GM12878 (cell line): ENCODE measurements around the gene C1orf210. TPM values are rescaled to one million over a fixed set of nuclear protein-coding genes. Genes with fewer than 3 reads are reported as not detected.

Source experiments
- ATAC-seq: fragments of 200-7000 bp; cut with Tn5 transposase; 3 replicates; pipeline ENCODE4 v1.9.1; 2020; ENCODE audit warnings: mild to moderate bottlenecking, moderate library complexity
- BruUV-seq: library from RNA; stranded (reverse); fragments of 400-500 nt; replicated peaks from 2 replicates; lab custom pipeline; 2021; lab: Mats Ljungman, UMichigan
- CTCF ChIA-PET: fragments of 300-600 bp; sonication (Branson Sonifier 250); formaldehyde crosslinking; extraction: SDS; loops from one replicate; lab custom pipeline; 2021; ENCODE audit warnings: inconsistent platforms; lab: Yijun Ruan, JAX
- POLR2A ChIA-PET: fragments of 350-600 bp; formaldehyde crosslinking; extraction: SDS; loops from one replicate; lab custom pipeline; 2021; ENCODE audit warnings: inconsistent platforms; lab: Charles Lee
- RAD21 ChIA-PET: fragments of 300-600 bp; sonication (Branson Sonifier 250); formaldehyde crosslinking; loops from one replicate; lab custom pipeline; 2023; ENCODE audit warnings: antibody characterized with exemption; ENCODE audit not compliant: unreplicated experiment; lab: Charles Lee
- SMC1A ChIA-PET: fragments of 300-600 bp; sonication (Branson Sonifier 250); formaldehyde crosslinking; loops from one replicate; lab custom pipeline; 2023; ENCODE audit not compliant: unreplicated experiment, uncharacterized antibody; lab: Charles Lee
- DNase-seq: peaks from one replicate; pipeline ENCODE4 v3.0.0-alpha.2; 2011; ENCODE audit warnings: low read depth, low spot score
- FAIRE-seq: peaks from 3 replicates; lab custom pipeline; 2011; peaks lifted over from hg19 to GRCh38; lab: Jason Lieb, UNC
- H2AFZ ChIP-seq: 2 replicates; pipeline ENCODE4 v1.6.0; 2011; ENCODE audit warnings: low read depth, low read length, control low read depth; ENCODE audit not compliant: control insufficient read depth
- H3K27ac ChIP-seq: 2 replicates; pipeline ENCODE4 v1.5.1; 2011; ENCODE audit warnings: control low read depth; ENCODE audit not compliant: control insufficient read depth, insufficient read depth
- H3K27me3 ChIP-seq, 2 experiments: replicated peaks in 1 of 2; 2 replicates each; pipeline versions ENCODE4 v1.6.0 to v1.6.1; 2011; ENCODE audit warnings: low read length in 1 of 2; ENCODE audit not compliant: control insufficient read depth in 2 of 2, insufficient read depth in 2 of 2
- H3K36me3 ChIP-seq, 2 experiments: 2 replicates each; pipeline ENCODE4 v1.5.1; 2011; ENCODE audit warnings: low read length in 1 of 2; ENCODE audit not compliant: control insufficient read depth in 2 of 2, insufficient read depth in 2 of 2
- H3K4me1 ChIP-seq: 2 replicates; pipeline ENCODE4 v1.6.1; 2011; ENCODE audit warnings: mild to moderate bottlenecking, low read length, moderate library complexity, mixed read lengths; ENCODE audit not compliant: control insufficient read depth, insufficient read depth
- H3K4me2 ChIP-seq: 2 replicates; pipeline ENCODE4 v1.6.0; 2011; ENCODE audit warnings: control low read depth; ENCODE audit not compliant: control insufficient read depth, insufficient read depth
- H3K4me3 ChIP-seq: fragments of 200-600 bp; sonication (generic); 2 replicates; pipeline ENCODE4 v1.5.1; 2016
- H3K79me2 ChIP-seq: 2 replicates; pipeline ENCODE4 v1.6.0; 2011; ENCODE audit warnings: low read length; ENCODE audit not compliant: control insufficient read depth, insufficient read depth
- H3K9ac ChIP-seq: 2 replicates; pipeline ENCODE4 v1.8.0; 2011; ENCODE audit warnings: low read length, control low read depth, mixed read lengths; ENCODE audit not compliant: control insufficient read depth, insufficient read depth
- H3K9me3 ChIP-seq: replicated peaks from 3 replicates; pipeline ENCODE4 v1.5.1; 2011; ENCODE audit warnings: mild to moderate bottlenecking, low read length; ENCODE audit not compliant: control insufficient read depth, insufficient read depth
- H4K20me1 ChIP-seq: 2 replicates; pipeline ENCODE4 v1.6.0; 2011; ENCODE audit not compliant: control insufficient read depth, insufficient read depth
- CBFB ChIP-seq: IDR thresholded peaks from 2 replicates; pipeline ENCODE4 v1.6.1; 2016; ENCODE audit warnings: antibody characterized with exemption, low read depth
- CEBPB ChIP-seq, 2 experiments: fragments of 150-350 bp in 1 of 2; IDR thresholded peaks; 2 replicates each; pipeline ENCODE4 v1.6.1; 2012 to 2014; ENCODE audit warnings: low read depth in 2 of 2, low read length in 2 of 2, borderline replicate concordance in 1 of 2, inconsistent platforms in 1 of 2
- CHD1 ChIP-seq: IDR thresholded peaks from 2 replicates; pipeline ENCODE4 v1.6.1; 2012; ENCODE audit warnings: low read depth, low read length, improper control_type of control experiment
- DPF2 ChIP-seq: fragments of 450-650 bp; IDR thresholded peaks from 2 replicates; pipeline ENCODE4 v1.6.1; 2017; ENCODE audit warnings: mild to moderate bottlenecking
- EED ChIP-seq: sonication (generic); IDR thresholded peaks from 2 replicates; pipeline ENCODE4 v1.6.1; 2016; ENCODE audit warnings: antibody characterized with exemption, low read depth
- FOXK2 ChIP-seq: fragments of 450-650 bp; IDR thresholded peaks from 2 replicates; pipeline ENCODE4 v1.6.1; 2017; ENCODE audit warnings: mild to moderate bottlenecking, moderate library complexity
- HDGF ChIP-seq: fragments of 450-650 bp; IDR thresholded peaks from 2 replicates; pipeline ENCODE4 v1.6.1; 2016; ENCODE audit warnings: antibody characterized with exemption
- KLF5 ChIP-seq: fragments of 450-650 bp; IDR thresholded peaks from 2 replicates; pipeline ENCODE4 v1.6.1; 2014; ENCODE audit warnings: mild to moderate bottlenecking; ENCODE audit not compliant: partially characterized antibody
- LARP7 ChIP-seq: fragments of 450-650 bp; IDR thresholded peaks from 2 replicates; pipeline ENCODE4 v1.6.1; 2017; ENCODE audit warnings: mild to moderate bottlenecking
- MXI1 ChIP-seq: fragments of 150-350 bp; IDR thresholded peaks from 2 replicates; pipeline ENCODE4 v1.6.1; 2011; ENCODE audit warnings: low read depth, mild to moderate bottlenecking, inconsistent platforms, low read length, improper control_type of control experiment
- NFYB ChIP-seq: IDR thresholded peaks from 2 replicates; pipeline ENCODE4 v1.6.1; 2011; ENCODE audit warnings: low read depth, mild to moderate bottlenecking, low read length, improper control_type of control experiment, moderate library complexity; ENCODE audit not compliant: insufficient read depth
- POLR2AphosphoS2 ChIP-seq: IDR thresholded peaks from 2 replicates; pipeline ENCODE4 v1.6.1; 2011; ENCODE audit warnings: low read depth, mild to moderate bottlenecking, low read length, improper control_type of control experiment, moderate library complexity
- POLR2AphosphoS5 ChIP-seq: IDR thresholded peaks from 2 replicates; pipeline ENCODE4 v1.6.1; 2011; ENCODE audit warnings: mild to moderate bottlenecking, low read length, inconsistent platforms
- RCOR1 ChIP-seq: conservative IDR thresholded peaks from 2 replicates; pipeline ENCODE4 v1.6.1; 2012; ENCODE audit warnings: low read depth, low read length, improper control_type of control experiment
- SMAD5 ChIP-seq: IDR thresholded peaks from 2 replicates; pipeline ENCODE4 v1.6.1; 2016; ENCODE audit warnings: antibody characterized with exemption, low read depth
- YBX1 ChIP-seq: fragments of 450-650 bp; IDR thresholded peaks from 2 replicates; pipeline ENCODE4 v1.6.1; 2016; ENCODE audit warnings: antibody characterized with exemption
- YY1 ChIP-seq: IDR thresholded peaks from 2 replicates; pipeline ENCODE4 v1.6.1; 2011; ENCODE audit warnings: low read depth, mild to moderate bottlenecking, low read length
- ZNF274 ChIP-seq: IDR thresholded peaks from one replicate; pipeline ENCODE4 v1.8.0; 2011; ENCODE audit not compliant: insufficient read length, insufficient read depth
- ZSCAN29 ChIP-seq: fragments of 450-650 bp; IDR thresholded peaks from 2 replicates; pipeline ENCODE4 v1.6.1; 2017; ENCODE audit warnings: mild to moderate bottlenecking, moderate library complexity
- in situ Hi-C: fragments of 300-500 bp; cut with MboI; formaldehyde crosslinking; loops from 9 replicates; pipeline ENCODE4 v1.14.3; 2018; ENCODE audit warnings: mixed read lengths
- intact Hi-C: fragments of 100-400 bp; cut with micrococcal nuclease; formaldehyde crosslinking; loops from one replicate; pipeline ENCODE4 v1.14.2; 2022; ENCODE audit not compliant: unreplicated experiment
- polyA plus RNA-seq, 11 experiments: library from polyadenylated mRNA; depleted of rRNA in 4 of 11; unstranded in 6 of 11; stranded (reverse) in 5 of 11; fragments of >200 nt; fragmentation: Nextera tagmentation in 4 of 11; fragmentation: Illumina TruSeq in 1 of 11; extraction: Ambion mirVana in 4 of 11; extraction: Trizol in 1 of 11; gene quantifications; 1 replicate in 1 of 11; 2 replicates in 10 of 11; pipeline versions ENCODE4 v1.2.1 to v1.2.3, GENCODE V29; 2011 to 2016; ENCODE audit warnings: inconsistent platforms in 2 of 11, missing spikeins in 2 of 11, low read depth in 1 of 11
- total RNA-seq, 4 experiments: library from RNA; depleted of rRNA in 3 of 4; stranded (reverse); fragments of >200 nt in 3 of 4; fragmentation: Illumina TruSeq in 1 of 4; extraction: Trizol in 1 of 4; gene quantifications; 2 replicates each; pipeline versions ENCODE4 v1.2.1 to v1.2.3, GENCODE V29; 2013 to 2021
- TF ChIP-seq, protein P1 (sequence below): fragments of 450-650 bp; IDR thresholded peaks from 2 replicates; pipeline ENCODE4 v1.6.1; 2017; ENCODE audit warnings: mild to moderate bottlenecking, moderate library complexity

C1orf210 gene
- total and polyA plus RNA-seq, 10 of the 15 experiments (the other 5 are each of a cell fraction or from before 2014, with no cell fraction given): 0.07 TPM; not detected in 9

GRCh38 chr1:43299101-43299500 is 13.7 kb upstream of the C1orf210 start:
- intact Hi-C loops: loop anchor here (5.0 kb wide), 1 partner anchor 68 kb away; the partner anchor contains the start of gene ELOVL1
- H3K79me2 ChIP-seq: no peaks in the 10 kb centered on the region

More at GRCh38 chr1:43299101-43299500, 13.7 kb upstream of the C1orf210 start:
- Histone ChIP-seq H3K36me3 (no peaks in the 10 kb centered on the region), H3K9me3 (no peaks in the 10 kb centered on the region), H3K9ac (no peak overlapping the region), H4K20me1 (no peaks in the 10 kb centered on the region), H3K4me3 (no peak overlapping the region), H3K4me2 (no peak overlapping the region), H3K27me3 (no peaks in the 10 kb centered on the region), H3K27ac (no peak overlapping the region), H2AFZ (no peak overlapping the region), H3K4me1 (peaks cover 13% of the 10 kb centered on the region)
- no peak for FAIRE-seq
- POLR2A ChIA-PET: no interaction called here
- CTCF ChIA-PET: no interaction called here
- DNase-seq: no peak
- no peak for TF ChIP-seq CEBPB (IDR thresholded peaks at IDR 0.05; ENCODE audit: borderline replicate concordance in 1 of 2, low read depth in 2 of 2, low read length in 2 of 2)
- no peak for TF ChIP-seq KLF5
- no peak for TF ChIP-seq LARP7
- no peak for TF ChIP-seq SMAD5
- TF ChIP-seq YBX1: no peak
- TF ChIP-seq YY1: no peak
- no peak for TF ChIP-seq DPF2
- no peak for TF ChIP-seq ZNF274
- TF ChIP-seq MXI1: no peak
- TF ChIP-seq HDGF: no peak
- no peak for TF ChIP-seq CBFB
- no peak for TF ChIP-seq EED
- no peak for TF ChIP-seq ZSCAN29
- no peak for TF ChIP-seq NFYB
- no peak for TF ChIP-seq POLR2AphosphoS2
- TF ChIP-seq, protein P1, sequence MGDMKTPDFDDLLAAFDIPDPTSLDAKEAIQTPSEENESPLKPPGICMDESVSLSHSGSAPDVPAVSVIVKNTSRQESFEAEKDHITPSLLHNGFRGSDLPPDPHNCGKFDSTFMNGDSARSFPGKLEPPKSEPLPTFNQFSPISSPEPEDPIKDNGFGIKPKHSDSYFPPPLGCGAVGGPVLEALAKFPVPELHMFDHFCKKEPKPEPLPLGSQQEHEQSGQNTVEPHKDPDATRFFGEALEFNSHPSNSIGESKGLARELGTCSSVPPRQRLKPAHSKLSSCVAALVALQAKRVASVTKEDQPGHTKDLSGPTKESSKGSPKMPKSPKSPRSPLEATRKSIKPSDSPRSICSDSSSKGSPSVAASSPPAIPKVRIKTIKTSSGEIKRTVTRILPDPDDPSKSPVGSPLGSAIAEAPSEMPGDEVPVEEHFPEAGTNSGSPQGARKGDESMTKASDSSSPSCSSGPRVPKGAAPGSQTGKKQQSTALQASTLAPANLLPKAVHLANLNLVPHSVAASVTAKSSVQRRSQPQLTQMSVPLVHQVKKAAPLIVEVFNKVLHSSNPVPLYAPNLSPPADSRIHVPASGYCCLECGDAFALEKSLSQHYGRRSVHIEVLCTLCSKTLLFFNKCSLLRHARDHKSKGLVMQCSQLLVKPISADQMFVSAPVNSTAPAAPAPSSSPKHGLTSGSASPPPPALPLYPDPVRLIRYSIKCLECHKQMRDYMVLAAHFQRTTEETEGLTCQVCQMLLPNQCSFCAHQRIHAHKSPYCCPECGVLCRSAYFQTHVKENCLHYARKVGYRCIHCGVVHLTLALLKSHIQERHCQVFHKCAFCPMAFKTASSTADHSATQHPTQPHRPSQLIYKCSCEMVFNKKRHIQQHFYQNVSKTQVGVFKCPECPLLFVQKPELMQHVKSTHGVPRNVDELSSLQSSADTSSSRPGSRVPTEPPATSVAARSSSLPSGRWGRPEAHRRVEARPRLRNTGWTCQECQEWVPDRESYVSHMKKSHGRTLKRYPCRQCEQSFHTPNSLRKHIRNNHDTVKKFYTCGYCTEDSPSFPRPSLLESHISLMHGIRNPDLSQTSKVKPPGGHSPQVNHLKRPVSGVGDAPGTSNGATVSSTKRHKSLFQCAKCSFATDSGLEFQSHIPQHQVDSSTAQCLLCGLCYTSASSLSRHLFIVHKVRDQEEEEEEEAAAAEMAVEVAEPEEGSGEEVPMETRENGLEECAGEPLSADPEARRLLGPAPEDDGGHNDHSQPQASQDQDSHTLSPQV: no peak
- TF ChIP-seq FOXK2: no peak
- TF ChIP-seq RCOR1: no peak
- no peak for TF ChIP-seq CHD1
- TF ChIP-seq POLR2AphosphoS5: no peak
- ATAC-seq: no peak
- RAD21 ChIA-PET: no interaction called here
- SMC1A ChIA-PET: interaction anchor here (1.3 kb wide), 1 partner anchor 9 kb away, joined by 4 read pairs; no protein-coding TSS in a partner anchor
- no TSS peak for BruUV-seq
- in situ Hi-C loops: no loop called here
